Transverse colon (tissue), 4 donors: ENCODE data around the gene TTL. TPM values are rescaled to one million over a fixed set of nuclear protein-coding genes. Genes with fewer than 3 reads are reported as not detected.
"Not testable (repeated sequence)": the region's sequence is repeated elsewhere in the genome, so short reads cannot be mapped to it uniquely, and the experiment has no call there.

Experiments
- DNase-seq: peaks from one replicate; pipeline ENCODE4 v3.0.0-alpha.2; 2019
- H3K27ac ChIP-seq, 4 donors: fragments of 200-600 bp; sonication (generic); 2 replicates each; pipeline ENCODE4 v1.5.1; 2016 to 2018; ENCODE audit warnings: inconsistent platforms in 4 of 4
- H3K27me3 ChIP-seq: fragments of 200-600 bp; sonication (generic); 2 replicates; pipeline ENCODE4 v1.5.1; 2017; ENCODE audit warnings: inconsistent platforms
- H3K36me3 ChIP-seq, 4 donors: fragments of 200-600 bp; sonication (generic); 2 replicates each; pipeline ENCODE4 v1.5.1; 2017 to 2019; ENCODE audit warnings: inconsistent platforms in 4 of 4
- H3K4me1 ChIP-seq, 4 donors: fragments of 200-600 bp; sonication (generic); 2 replicates each; pipeline ENCODE4 v1.5.1; 2017 to 2020; ENCODE audit warnings: inconsistent platforms in 4 of 4
- H3K4me3 ChIP-seq, 4 donors: fragments of 200-600 bp; sonication (generic); 1 replicate in 1 of 4; 2 replicates in 3 of 4; pipeline versions ENCODE4 v1.5.1 to v1.6.1; 2017 to 2019; ENCODE audit warnings: inconsistent platforms in 4 of 4
- H3K9me3 ChIP-seq, 2 donors: fragments of 200-600 bp; sonication (generic); 2 replicates each; pipeline ENCODE4 v1.5.1; 2017 to 2019; ENCODE audit warnings: inconsistent platforms in 2 of 2
- EP300 ChIP-seq: sonication (generic); formaldehyde crosslinking; IDR thresholded peaks from one replicate; pipeline ENCODE4 v1.6.1; 2017; ENCODE audit warnings: antibody characterized with exemption, low read depth
- POLR2A ChIP-seq: fragments of 450-650 bp; IDR thresholded peaks from one replicate; pipeline ENCODE4 v1.6.1; 2016; ENCODE audit warnings: antibody characterized with exemption, mild to moderate bottlenecking, moderate library complexity
- POLR2AphosphoS5 ChIP-seq, 3 donors: sonication (generic); formaldehyde crosslinking; IDR thresholded peaks; one replicate each; pipeline ENCODE4 v1.6.1; 2016; ENCODE audit warnings: antibody characterized with exemption in 3 of 3
- WGBS, 2 donors: methylation state at CpG; one replicate each; pipeline ENCODE4 v1.1.5; 2018; ENCODE audit warnings: low coverage in 1 of 2; 5-methylcytosine and 5-hydroxymethylcytosine counted together
- in situ Hi-C, 4 donors: fragments of 200-750 bp; cut with MboI; loops; one replicate each; pipeline versions ENCODE4 v1.15.0 to v1.15.1; 2017; ENCODE audit warnings: low sequenced_read_pairs in 3 of 4, low pct_ligation_motif_present in 1 of 4, low pct_unique_long_range_greater_than_20kb in 1 of 4
- intact Hi-C: fragments of 100-400 bp; cut with DNase I; formaldehyde crosslinking; loops from one replicate; pipeline ENCODE4 v1.15.1; 2023; ENCODE audit warnings: low total_unique reads
- total RNA-seq, 4 donors: library from RNA; depleted of rRNA; stranded (reverse); fragments of >200 nt; gene quantifications; one replicate each; pipeline ENCODE4 v1.1.0, GENCODE V29; 2016
- TF ChIP-seq, protein P1 (sequence below), 5 experiments: fragments of 200-600 bp in 3 of 5; fragments of 450-650 bp in 2 of 5; sonication (generic) in 3 of 5; IDR thresholded peaks; 1 replicate in 2 of 5; 2 replicates in 3 of 5; pipeline ENCODE4 v1.5.1; 2016 to 2017; ENCODE audit warnings: antibody characterized with exemption in 5 of 5, inconsistent platforms in 3 of 5, mild to moderate bottlenecking in 2 of 5, moderate library complexity in 1 of 5

The TTL gene
- total RNA-seq, 4 donors from 2014 or later: 7.9 to 61.3 (median 16.6) TPM

DNA sequence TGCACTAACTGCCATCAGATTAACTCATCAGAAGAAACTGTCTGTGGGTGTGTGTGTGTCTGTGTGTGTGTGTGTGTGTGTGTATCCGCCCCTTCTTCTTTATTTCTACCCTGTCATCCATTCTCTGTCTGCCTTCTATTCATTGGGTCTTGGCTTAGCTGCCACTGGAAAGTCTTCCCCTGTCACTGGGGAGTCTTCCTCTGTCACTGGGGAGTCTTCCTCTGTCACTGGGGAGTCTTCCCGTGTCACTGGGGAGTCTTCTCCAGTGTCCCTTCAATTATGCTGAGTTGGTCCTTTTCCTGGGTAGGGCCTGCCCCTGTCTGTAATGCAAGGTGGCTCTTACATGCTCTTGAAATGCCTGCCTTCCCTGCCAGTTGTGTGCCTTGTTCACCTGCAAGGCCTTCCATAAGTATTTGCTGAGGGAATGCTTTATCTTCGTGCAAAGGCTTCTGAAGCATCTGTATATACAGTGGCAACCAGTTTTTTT is 41.4 kb downstream of the TTL start:
- Histone ChIP-seq H3K4me1 (no peaks in the 10 kb centered on the region), H3K9me3 (no peaks in the 10 kb centered on the region), H3K36me3 (peaks cover 0 to 8% (median 0%) of the 10 kb centered on the region in 4 donors), H3K27me3 (no peaks in the 10 kb centered on the region), H3K27ac (no peak overlapping the region), H3K4me3 (no peak overlapping the region)
- in situ Hi-C loops (no loop called here), intact Hi-C loops (no loop called here)
- no peak for TF ChIP-seq POLR2A
- 93 to 96% methylated on average over 2 to 3 of the region's 3 CpGs for WGBS, 2 donors
- no peak for DNase-seq

DNA sequence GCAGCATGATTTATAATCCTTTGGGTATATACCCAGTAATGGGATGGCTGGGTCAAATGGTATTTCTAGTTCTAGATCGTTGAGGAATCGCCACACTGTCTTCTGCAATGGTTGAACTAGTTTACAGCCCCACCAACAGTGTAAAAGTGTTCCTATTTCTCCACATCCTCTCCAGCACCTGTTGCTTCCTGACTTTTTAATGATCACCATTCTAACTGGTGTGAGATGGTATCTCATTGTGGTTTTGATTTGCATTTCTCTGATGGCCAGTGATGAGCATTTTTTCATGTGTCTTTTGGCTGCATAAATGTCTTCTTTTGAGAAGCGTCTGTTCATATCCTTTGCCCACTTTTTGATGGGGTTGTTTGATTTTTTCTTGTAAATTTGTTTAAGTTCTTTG is 42.3 kb downstream of the TTL start:
- H3K27me3 ChIP-seq, H3K4me1 ChIP-seq, DNase-seq, H3K36me3 ChIP-seq, H3K4me3 ChIP-seq, intact Hi-C loops, H3K9me3 ChIP-seq, H3K27ac ChIP-seq, in situ Hi-C loops: not testable (repeated sequence)
- 94 to 100% methylated on average over 1 to 3 of the region's 3 CpGs for WGBS, 2 donors

DNA sequence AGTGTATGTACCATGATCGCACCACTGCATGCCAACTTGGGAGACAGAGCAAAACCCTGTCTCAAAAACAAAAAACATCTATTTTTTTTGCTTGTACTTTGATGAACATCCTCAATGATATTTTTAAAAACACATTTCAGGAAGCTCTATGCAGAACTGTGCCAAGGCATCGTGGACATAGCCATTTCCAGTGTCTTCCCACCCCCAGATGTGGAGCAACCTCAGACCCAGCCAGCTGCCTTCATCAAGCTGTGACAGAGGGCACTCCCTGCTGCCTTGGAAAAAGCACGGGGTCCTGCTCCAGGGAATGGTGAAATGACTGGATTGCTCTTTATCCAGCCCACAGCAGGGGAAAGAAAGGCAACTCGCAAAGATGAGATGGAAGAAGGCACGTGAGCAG is 46.6 kb downstream of the TTL start:
- no peaks in the 10 kb centered on the region for H3K9me3 ChIP-seq
- intact Hi-C loops: no loop called here
- WGBS, 2 donors: 92% methylated on average over 5 of the region's 5 CpGs; no CpG with 5 or more reads in 1 of the 2 donors
- no peak for DNase-seq
- H3K4me3 ChIP-seq: no peak overlapping the region
- TF ChIP-seq POLR2A (no peak), EP300 (no peak), POLR2AphosphoS5 (IDR thresholded peaks at IDR 0.05) (no peak)
- TF ChIP-seq, protein P1, sequence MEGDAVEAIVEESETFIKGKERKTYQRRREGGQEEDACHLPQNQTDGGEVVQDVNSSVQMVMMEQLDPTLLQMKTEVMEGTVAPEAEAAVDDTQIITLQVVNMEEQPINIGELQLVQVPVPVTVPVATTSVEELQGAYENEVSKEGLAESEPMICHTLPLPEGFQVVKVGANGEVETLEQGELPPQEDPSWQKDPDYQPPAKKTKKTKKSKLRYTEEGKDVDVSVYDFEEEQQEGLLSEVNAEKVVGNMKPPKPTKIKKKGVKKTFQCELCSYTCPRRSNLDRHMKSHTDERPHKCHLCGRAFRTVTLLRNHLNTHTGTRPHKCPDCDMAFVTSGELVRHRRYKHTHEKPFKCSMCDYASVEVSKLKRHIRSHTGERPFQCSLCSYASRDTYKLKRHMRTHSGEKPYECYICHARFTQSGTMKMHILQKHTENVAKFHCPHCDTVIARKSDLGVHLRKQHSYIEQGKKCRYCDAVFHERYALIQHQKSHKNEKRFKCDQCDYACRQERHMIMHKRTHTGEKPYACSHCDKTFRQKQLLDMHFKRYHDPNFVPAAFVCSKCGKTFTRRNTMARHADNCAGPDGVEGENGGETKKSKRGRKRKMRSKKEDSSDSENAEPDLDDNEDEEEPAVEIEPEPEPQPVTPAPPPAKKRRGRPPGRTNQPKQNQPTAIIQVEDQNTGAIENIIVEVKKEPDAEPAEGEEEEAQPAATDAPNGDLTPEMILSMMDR (IDR thresholded peaks at IDR 0.05): no peak
- no peaks in the 10 kb centered on the region for H3K4me1 ChIP-seq
- no peak overlapping the region for H3K27ac ChIP-seq
- in situ Hi-C loops: no loop called here
- no peaks in the 10 kb centered on the region for H3K36me3 ChIP-seq
- no peaks in the 10 kb centered on the region for H3K27me3 ChIP-seq

GRCh38 chr2:112529757-112530156 is 47.8 kb downstream of the TTL start:
- Histone ChIP-seq H3K27ac (no peak overlapping the region), H3K27me3 (no peaks in the 10 kb centered on the region), H3K36me3 (no peaks in the 10 kb centered on the region), H3K4me1 (no peaks in the 10 kb centered on the region), H3K9me3 (no peaks in the 10 kb centered on the region), H3K4me3 (no peak overlapping the region)
- in situ Hi-C loops: no loop called here
- 77 to 86% methylated on average over 3 to 4 of the region's 4 CpGs for WGBS, 2 donors
- TF ChIP-seq POLR2A (no peak), POLR2AphosphoS5 (IDR thresholded peaks at IDR 0.05) (no peak)
- DNase-seq: no peak
- intact Hi-C loops: no loop called here

GRCh38 chr2:112530728-112531127 is 48.8 kb downstream of the TTL start:
- WGBS, 2 donors: 89 to 98% methylated on average over 4 of the region's 4 CpGs
- Histone ChIP-seq H3K9me3 (no peaks in the 10 kb centered on the region), H3K27me3 (no peaks in the 10 kb centered on the region), H3K27ac (no peak overlapping the region), H3K36me3 (no peaks in the 10 kb centered on the region), H3K4me1 (no peaks in the 10 kb centered on the region), H3K4me3 (no peak overlapping the region)
- TF ChIP-seq POLR2A (no peak), POLR2AphosphoS5 (IDR thresholded peaks at IDR 0.05) (no peak), EP300 (no peak)
- TF ChIP-seq, protein P1 (IDR thresholded peaks at IDR 0.05): no peak
- intact Hi-C loops: no loop called here
- DNase-seq: no peak
- in situ Hi-C loops: no loop called here

DNA sequence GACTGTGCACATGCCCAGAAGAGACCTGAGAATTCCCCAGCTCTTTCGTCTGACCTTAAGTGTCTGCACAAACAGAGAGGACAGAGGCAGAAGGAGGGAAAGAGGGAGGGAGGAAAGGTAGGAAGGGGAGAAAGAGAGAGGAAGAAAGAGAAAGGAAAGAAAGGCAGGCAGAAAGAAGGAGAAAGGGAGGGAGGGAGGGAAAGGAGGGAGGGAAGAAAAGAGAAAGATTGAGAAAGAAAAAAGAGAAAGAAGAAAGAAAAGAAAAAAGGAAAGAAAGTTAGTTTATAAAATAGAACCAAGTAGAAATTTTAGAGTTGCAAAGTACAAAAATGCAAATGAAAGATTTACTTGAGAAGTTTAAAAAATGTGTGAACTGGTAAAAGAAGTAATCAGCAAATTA is 52.9 kb downstream of the TTL start:
- 37% methylated on average over 1 of the region's 1 CpG; no CpG with 5 or more reads in 1 of the 2 donors for WGBS, 2 donors
- no peaks in the 10 kb centered on the region for H3K27me3 ChIP-seq
- no peak for DNase-seq
- in situ Hi-C loops: no loop called here
- TF ChIP-seq, protein P1 (IDR thresholded peaks at IDR 0.05): no peak
- no peak for TF ChIP-seq POLR2AphosphoS5 (IDR thresholded peaks at IDR 0.05)
- no peak for TF ChIP-seq EP300
- TF ChIP-seq POLR2A: no peak
- intact Hi-C loops: no loop called here
- no peaks in the 10 kb centered on the region for H3K4me1 ChIP-seq
- H3K36me3 ChIP-seq: no peaks in the 10 kb centered on the region
- no peak overlapping the region for H3K27ac ChIP-seq
- H3K4me3 ChIP-seq: no peak overlapping the region
- H3K9me3 ChIP-seq: no peaks in the 10 kb centered on the region

DNA sequence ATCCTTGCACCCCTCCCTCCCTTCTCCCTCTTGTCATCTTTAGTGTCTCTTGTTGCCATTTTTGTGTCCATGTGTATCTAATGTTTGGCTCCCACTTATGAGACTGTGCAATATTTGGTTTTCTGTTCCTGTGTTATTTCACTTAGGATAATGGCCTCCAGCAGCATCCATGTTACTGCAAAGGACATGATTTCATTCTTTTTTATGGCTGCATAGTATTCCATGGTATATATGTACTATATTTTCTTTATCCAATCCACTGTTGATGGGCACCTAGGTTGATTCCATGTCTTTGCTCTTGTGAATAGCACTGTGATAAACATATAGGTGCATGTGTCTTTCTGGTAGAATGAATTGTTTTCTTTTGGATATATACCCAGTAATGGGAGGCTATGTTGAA is 54.7 kb downstream of the TTL start:
- H3K36me3 ChIP-seq: not testable (repeated sequence)

More for the DNA sequence above, 54.7 kb downstream of the TTL start:
- H3K27me3 ChIP-seq, intact Hi-C loops, in situ Hi-C loops, H3K9me3 ChIP-seq, H3K27ac ChIP-seq, DNase-seq, H3K4me1 ChIP-seq, H3K4me3 ChIP-seq: not testable (repeated sequence)
